Left lobe of liver (tissue), 2 donors: ENCODE results near the gene CENPV. TPM values are rescaled to one million over a fixed set of nuclear protein-coding genes. Genes with fewer than 3 reads are reported as not detected.
"Not testable (repeated sequence)": the region's sequence is repeated elsewhere in the genome, so short reads cannot be mapped to it uniquely, and the experiment has no call there.

Experiments used
- ATAC-seq: fragments of 200-7000 bp; cut with Tn5 transposase; one replicate; pipeline ENCODE4 v1.9.1; 2020; ENCODE audit warnings: mild to moderate bottlenecking, moderate library complexity
- DNase-seq: peaks from one replicate; pipeline ENCODE4 v3.0.0-alpha.2; 2020; ENCODE audit warnings: low spot score
- total RNA-seq: library from RNA; stranded (reverse); gene quantifications from one replicate; pipeline ENCODE4 v1.2.1, GENCODE V29; 2021
- donor health status: DM: no; HTN: no; CAD: no; lungs with moderate emphysema.
- donor health status: DM: no; HTN: yes; CAD: no.

Gene CENPV
- total RNA-seq, result 22.8 TPM

DNA sequence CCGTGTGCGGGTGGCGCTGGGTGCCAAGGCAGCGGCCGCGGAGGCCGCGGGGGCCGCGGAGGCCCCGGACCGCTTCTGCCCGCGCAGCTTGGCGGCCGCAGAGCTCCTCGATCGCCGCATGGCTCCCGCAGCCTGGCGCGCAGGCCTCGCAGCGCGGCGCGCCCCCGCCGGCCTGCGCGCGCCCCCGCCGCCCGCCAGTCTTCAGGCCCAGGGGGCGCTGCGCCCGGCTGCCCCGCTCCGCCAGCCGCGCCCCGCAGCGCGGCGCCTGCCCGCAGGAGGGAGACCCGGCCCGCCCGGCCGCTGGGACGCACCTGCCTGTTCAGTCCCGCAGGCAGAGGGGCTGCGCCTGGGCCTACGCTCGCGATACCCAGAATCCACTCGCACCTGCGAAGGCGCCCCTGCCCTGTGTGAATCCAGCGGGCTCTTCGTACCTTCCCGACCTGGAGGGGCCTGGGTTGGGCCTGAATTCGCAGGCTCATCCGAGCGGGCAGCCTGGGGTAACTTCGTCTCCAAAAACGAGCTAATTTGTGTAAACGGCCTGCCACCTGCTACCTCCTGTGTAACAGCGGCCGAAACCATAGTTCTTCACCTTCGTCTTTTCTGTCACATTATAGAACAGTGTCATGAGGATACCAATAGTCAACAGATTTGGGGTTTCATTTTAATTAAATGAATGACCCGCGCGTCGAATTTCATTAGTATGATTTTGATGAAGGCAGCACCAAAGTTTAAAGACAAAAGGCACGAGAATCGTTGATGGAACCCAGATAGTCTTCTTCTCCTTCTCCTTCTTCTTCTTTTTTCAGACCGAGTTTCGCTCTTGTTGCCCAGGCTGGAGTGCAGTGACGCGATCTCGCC is at the start of gene CENPV:
Gene CENPV, minus strand, starts transcription at position 153 of the 858 bp plus-strand sequence. Its CDS starts 33 bp downstream, at position 120.
- DNase-seq (peak; percentile 66), ATAC-seq (peak; percentile 90)

DNA sequence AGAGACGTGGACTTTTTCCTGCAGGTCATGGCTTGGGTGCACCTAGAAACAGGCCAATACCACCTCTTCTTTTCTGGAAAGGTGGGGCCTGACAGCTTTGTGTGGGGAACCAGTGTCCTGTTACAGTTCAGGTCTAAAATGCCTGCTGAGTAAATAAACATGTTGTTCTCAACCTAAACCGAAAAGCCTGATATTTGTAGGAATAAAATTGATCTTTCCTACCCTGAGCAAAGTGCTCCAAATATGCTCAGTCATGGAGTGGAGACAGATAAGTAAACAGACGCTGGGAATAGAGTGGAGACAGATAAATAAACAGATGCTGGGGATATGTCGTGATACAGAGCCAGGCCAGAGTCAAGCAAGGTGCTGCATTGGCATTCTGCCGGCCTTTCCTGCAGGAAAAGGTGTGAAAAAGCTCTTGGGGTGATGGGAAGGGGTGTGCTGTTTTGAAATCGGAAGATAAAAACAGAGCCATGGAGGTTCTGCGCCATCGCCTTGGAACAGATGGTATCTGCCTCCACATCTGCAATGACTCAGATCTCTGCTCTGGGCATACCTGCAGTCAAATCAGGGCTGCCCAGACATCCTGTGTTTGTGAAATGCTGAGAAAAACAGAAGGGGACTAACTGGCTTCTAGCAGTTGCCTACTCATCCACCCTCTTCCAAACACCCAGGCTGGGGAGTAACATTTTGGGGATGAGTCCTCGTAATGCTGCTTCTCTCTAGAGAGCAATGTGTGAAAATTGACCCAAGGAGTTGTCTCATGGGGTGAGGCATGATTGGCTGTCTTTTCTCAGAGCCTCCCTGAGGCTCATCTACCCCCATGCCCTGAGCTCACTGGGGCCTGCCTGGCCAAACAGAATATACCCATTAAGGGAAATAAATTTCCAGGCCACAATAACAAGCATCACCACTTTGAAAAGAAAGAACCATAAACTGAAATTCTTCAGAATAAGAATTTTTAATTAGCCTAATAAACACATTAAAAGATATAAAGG is 45.3 kb upstream of the CENPV start:
- ATAC-seq (peak; percentile 87), DNase-seq (no peak)

DNA sequence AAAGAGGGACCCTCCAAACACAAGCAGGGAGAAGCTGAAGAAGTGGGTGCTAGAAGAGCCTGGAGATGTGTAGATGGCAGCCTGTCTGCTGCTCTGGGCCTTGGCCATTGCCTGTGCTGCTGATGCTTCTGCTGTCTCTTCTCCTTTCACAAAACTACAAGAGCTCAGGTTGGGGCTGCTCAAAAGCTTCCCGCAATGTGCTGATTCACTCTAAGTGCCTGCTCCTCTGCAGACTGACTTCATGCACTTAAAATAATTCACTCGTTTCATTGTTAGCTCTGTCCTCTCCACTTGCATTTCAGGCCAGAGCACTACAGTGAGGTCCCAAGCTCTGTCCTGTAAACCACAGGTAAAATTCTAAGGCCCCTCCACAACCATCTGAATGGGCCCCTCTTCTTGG is 43.4 kb upstream of the CENPV start:
- not testable (repeated sequence) for DNase-seq, ATAC-seq

DNA sequence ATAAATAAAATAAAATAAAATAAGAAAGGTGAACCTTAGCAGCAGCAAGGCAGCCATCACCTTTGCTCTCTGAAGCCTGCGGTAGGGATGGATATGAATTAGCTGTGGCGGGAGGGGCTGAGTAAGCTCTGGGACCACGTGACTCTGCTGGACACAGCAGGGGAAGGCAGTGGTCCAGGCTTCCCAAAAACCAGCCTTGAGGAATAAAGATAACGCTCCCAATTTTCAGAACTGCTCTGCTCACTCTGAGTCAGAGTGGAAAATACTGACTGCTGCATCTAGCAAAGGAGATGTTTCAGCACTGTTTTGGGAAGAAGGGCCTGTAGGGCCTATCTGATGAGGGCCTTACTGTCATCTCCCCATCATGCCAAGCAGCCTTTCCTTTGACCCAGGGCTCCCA is 42.6 kb upstream of the CENPV start:
- ATAC-seq, result not testable (repeated sequence)

DNA sequence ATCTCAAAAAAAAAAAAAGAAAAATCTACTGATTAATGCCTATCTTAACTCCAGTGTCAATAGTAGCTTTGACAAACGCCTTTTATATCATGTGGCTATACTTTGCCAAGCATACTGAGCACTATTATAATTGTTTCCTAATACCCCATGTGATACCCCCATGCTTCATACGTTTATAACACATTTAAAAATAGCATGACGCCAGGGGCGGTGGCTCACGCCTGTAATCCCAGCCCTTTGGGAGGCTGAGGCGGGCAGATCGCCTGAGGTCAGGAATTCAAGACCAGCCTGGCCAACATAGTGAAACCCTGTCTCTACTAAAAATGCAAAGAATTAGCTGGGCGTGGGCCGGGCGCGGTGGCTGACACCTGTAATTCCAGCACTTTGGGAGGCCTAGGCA is 39.2 kb upstream of the CENPV start:
- ATAC-seq, DNase-seq: not testable (repeated sequence)

More for the DNA sequence above, 42.6 kb upstream of the CENPV start:
- DNase-seq, result not testable (repeated sequence)

DNA sequence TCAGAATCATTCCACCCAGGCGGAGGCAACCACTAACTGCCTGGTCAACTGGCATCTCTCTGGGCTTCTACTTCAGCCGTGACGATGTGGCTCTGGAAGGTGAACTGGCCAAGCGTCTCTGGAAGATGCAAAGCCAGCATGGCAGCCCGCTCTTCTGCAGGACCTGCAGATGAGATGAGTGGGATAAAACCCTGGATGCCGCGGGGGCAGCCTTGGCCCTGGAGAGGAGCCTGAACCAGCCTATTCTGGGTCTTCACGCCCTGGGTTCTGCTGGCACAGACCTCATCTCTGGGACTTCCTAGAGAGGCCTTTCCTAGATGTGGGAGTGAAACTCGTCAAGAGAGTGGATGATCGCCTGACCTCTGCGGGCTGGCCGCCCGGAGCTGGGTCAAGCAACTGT is 38.2 kb upstream of the CENPV start:
- no peak for ATAC-seq
- DNase-seq, result no peak

DNA sequence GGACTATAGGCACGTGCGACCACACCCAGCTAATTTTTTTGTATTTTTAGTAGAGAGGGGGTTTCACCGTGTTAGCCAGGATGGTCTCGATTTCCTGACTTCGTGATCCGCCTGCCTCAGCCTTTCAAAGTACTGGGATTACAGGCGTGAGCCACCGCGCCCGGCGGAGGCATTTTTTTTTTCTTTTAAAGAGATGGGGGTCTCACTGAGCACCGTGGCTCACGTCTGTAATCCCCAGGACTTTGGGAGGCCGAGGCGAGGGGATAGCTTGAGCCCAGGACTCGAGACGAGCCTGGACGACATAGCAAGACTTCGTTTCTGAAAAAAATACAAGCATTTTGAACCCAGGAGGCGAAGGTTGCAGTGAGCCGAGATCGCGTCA is 32.8 kb upstream of the CENPV start:
- not testable (repeated sequence) for ATAC-seq, DNase-seq

DNA sequence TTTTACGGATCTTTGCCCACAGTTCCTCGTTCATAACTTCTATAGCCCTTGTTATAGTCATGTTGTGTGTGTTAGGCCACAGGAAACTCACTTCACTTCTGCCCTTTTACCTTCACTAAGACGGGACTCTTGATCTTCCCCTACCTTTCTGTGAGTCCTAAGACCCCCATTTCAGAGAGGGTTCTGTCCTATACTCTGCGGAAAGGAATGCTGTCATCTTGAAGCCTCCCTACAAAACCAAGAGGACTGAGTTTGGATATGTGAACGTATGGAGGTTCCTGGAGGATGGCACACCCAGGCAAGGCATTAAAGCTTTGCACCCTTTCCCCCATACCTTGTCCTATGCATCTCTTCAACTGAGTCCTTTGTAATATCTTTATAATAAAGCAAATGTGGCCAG is 31.3 kb upstream of the CENPV start:
- DNase-seq (no peak), ATAC-seq (no peak)

DNA sequence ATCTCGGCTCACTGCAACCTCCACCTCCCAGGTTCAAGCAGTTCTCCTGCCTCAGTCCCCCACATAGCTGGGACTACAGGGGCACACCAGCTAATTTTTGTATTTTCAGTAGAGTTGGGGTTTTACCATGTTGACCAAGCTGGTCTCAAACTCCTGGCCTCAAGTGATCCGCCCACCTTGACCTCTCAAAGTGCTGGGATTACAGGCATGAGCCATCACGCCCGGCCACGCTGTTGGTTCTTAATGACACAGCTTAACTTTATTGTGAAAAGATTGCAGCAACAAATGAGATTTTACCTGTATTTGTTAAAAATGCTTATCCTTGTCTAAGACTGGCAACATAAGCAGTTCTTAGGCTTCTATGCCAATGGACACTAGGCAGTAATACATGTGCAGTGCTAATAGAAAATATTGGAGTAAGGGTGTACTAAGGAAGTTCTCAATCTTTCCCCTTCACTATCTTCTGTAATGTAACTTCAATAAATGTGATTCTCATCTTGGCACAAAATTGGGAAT is 30.6 kb upstream of the CENPV start:
- no peak for ATAC-seq
- no peak for DNase-seq

DNA sequence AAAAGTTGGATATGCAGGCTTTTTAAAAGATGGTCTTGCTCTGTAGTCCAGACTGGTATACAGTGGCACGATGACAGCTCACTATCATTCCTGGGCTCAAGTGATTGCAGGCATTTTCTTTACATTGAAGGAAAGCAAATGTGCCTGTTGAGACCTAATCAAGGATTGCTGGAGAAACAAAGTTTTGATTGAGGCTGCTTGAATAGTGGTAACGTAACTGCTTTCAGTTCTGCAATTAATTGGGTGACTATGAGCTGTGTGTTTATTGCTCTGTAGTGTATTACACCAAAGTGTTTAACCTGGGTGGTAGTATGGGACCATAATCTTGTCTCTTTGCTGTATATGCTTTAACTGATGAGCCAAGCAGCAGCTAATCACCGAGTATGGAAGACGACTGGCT is 29.9 kb upstream of the CENPV start:
- no peak for DNase-seq
- no peak for ATAC-seq

DNA sequence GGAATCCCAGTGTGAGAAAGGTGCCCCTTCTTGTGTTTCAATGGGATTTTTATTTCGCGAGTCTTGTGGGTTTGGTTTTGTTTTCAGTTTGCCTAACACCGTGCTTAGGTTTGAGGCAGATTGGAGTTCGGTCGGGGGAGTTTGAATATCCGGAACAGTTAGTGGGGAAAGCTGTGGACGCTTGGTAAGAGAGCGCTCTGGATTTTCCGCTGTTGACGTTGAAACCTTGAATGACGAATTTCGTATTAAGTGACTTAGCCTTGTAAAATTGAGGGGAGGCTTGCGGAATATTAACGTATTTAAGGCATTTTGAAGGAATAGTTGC is 28.2 kb upstream of the CENPV start:
- no peak for DNase-seq
- no peak for ATAC-seq

DNA sequence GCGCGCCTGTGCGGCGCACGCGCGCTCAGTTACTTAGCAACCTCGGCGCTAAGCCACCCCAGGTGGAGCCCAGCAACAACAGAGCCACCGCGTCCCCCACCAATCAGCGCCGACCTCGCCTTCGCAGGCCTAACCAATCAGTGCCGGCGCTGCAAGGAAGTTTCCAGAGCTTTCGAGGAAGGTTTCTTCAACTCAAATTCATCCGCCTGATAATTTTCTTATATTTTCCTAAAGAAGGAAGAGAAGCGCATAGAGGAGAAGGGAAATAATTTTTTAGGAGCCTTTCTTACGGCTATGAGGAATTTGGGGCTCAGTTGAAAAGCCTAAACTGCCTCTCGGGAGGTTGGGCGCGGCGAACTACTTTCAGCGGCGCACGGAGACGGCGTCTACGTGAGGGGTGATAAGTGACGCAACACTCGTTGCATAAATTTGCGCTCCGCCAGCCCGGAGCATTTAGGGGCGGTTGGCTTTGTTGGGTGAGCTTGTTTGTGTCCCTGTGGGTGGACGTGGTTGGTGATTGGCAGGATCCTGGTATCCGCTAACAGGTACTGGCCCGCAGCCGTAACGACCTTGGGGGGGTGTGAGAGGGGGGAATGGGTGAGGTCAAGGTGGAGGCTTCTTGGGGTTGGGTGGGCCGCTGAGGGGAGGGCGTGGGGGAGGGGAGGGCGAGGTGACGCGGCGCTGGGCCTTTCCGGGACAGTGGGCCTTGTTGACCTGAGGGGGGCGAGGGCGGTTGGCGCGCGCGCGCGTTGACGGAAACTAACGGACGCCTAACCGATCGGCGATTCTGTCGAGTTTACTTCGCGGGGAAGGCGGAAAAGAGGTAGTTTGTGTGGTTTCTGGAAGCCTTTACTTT is 27.6 kb upstream of the CENPV start, which contains the start of gene UBB:
Gene UBB, plus strand, starts transcription at position 452 of the 856 bp plus-strand sequence. CDS start 817 bp downstream, outside the sequence.
- DNase-seq (peak; percentile 97), ATAC-seq (peak; percentile 87)

DNA sequence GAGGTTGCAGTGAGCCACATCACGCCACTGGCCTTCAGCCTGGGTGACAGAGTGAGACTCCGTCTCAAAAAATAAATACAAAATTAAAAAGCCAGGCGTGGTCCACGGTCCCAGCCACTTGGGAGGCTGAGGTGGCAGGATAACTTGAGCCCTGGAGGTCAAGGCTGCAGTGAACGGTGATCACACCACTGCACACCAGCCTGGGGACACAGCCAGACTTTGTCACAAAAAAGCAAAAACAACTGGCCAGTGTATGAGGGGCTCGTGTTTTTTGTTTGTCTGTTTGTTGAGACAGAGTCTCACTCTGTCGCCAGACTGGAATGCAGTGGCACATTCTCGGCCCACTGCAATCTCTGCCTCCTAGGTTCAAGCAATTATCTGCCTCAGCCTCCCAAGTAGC is 26.4 kb upstream of the CENPV start:
- ATAC-seq (no peak), DNase-seq (no peak)

DNA sequence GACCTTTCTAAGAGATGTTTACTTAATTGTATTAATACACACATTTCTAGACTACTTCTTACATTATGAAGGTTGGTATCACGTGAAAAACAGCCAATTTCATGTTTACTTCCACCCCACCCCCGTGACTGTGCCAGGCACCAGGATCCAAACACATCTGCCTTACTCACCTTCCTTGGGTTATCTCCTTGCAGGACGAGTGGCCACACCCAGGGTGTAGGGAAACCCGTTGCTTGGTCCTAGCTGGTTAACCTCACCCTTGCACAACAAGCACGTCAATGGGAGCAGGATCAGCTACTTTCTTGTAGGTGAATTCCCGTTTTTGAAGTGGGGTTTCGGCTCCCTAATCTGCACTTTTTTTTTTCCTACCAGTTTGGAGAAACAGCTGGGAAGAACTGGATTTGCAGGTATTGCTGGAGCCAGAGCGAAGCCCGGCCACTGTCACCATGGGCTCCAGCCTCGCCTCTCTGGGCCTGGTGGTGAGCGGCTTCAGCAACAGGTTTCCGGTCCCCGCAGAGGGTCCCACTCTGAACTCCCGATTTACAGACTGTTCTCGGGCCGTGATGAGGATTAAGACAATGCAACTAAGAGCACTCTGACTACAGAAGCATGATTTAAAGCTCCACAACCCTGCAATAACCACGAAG is 25.5 kb upstream of the CENPV start:
- ATAC-seq (no peak), DNase-seq (no peak)

DNA sequence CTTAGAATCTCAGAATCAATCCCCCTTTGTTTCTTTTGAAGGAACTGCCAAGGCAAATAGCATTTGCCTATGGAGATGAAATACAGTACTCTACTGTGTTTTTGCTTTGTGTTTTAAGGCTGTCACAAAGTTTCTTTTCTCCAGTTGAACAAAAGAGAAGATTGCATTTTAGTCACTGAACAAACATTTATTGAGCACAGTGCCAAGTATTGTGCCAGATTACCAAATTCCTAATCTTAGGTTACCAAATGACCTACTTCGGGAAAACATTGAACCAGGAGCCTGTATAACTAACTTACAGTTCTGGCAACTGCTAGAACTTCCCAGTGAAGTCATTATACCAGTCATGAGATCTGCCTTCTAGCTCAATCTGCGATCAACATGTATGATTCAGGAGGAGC is 24.7 kb upstream of the CENPV start:
- ATAC-seq, result peak; percentile 41
- no peak for DNase-seq

DNA sequence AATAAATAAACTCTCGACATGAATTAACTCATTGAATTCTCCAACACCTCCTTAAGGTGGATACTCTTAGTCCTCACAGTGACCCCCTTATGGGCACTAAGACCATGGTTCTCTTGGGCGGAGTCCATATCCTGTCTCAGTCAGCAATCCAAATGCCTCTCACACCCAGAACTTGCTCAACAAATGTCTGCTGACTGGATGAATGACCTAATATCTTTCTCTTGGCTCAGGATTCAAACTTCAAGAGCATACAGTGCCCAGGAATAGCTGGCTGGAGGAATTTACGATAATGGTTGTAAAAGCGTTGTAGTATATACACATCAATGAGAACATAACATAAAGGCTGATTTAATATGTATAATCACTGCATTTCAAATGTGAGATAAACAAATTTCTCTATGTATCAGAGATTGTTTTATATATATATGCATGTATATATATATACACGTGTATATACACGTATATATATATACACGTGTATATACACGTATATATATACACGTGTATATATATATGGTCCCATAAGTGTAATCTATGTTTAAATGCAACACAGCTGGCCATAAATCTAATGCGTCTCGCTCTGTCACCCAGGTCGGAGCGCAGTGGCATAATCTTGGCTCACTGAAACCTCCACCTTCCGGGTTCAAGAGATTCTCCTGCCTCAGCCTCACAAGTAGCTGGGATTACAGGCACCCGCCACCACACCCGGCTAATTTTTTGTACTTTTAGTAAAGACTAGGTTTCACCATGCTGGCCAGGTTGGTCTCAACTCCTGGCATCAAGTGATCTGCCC is 21.1 kb upstream of the CENPV start:
- ATAC-seq, result peak; percentile 49

DNA sequence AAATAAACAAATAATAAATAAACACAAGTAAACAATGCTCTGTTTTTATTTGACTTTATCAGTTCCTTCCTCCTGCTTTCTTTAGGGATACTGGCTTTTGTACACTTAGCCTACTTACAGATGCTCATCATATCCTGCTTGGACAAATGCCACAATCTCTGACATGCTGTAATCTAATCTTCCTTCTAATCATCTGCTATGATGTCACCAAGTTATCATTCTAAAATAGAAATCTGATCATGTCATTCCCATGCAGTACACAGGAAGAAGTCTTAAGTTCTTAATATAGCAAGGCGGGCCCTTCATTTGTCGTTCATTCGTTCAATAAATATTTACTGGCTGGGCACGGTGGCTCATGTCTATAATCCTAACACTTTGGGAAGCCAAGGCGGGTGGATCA is 18.5 kb upstream of the CENPV start:
- ATAC-seq, result no peak
- no peak for DNase-seq

More for the DNA sequence above, 21.1 kb upstream of the CENPV start:
- DNase-seq, result no peak

DNA sequence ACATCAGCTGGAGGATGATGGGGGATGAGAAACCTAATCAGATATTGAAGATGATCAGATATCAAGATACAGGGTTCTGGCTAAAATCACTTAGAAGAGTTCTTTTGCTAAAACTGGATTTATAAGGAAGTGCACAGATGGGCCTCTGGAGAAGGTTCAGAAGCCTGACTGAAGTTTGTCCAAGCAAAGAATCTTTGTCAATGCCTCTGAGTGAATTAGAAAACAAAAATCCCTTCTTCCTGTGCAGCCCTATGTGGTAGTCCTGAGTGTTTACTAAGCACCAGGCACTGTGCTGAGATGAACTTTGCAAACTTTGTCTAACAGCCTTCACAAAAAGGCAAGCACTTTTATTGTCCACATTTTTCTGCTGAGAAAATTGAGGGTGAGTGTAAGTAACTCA is 11.4 kb upstream of the CENPV start:
- DNase-seq, result no peak
- ATAC-seq, result no peak
